Astrocyte of the cerebellum (primary cell): ENCODE results near the gene YPEL2.
"Not testable (repeated sequence)": the region's sequence is repeated elsewhere in the genome, so short reads cannot be mapped to it uniquely, and the experiment has no call there.

Experiments used
- DNase-seq: peaks from one replicate; pipeline ENCODE4 v3.0.0-alpha.2; 2011; ENCODE audit warnings: low read depth
- H3K4me3 ChIP-seq: 2 replicates; pipeline ENCODE4 v1.5.1; 2011; ENCODE audit warnings: mild to moderate bottlenecking, low read depth, low read length, moderate library complexity
- in situ Hi-C: cut with HindIII; loops from 2 replicates; pipeline ENCODE4 v1.10.0; 2017; ENCODE audit warnings: low sequenced_read_pairs
- TF ChIP-seq, protein P1 (sequence below): IDR thresholded peaks from 2 replicates; pipeline ENCODE4 v1.5.1; 2012; ENCODE audit warnings: low read length, low read depth, moderate library complexity, mild to moderate bottlenecking; ENCODE audit errors: missing control alignments

The YPEL2 gene

GRCh38 chr17:59311051-59311468, 20.4 kb upstream of the YPEL2 start:
- DNase-seq: peak; percentile 36
- in situ Hi-C loops: no loop called here
- TF ChIP-seq, protein P1, sequence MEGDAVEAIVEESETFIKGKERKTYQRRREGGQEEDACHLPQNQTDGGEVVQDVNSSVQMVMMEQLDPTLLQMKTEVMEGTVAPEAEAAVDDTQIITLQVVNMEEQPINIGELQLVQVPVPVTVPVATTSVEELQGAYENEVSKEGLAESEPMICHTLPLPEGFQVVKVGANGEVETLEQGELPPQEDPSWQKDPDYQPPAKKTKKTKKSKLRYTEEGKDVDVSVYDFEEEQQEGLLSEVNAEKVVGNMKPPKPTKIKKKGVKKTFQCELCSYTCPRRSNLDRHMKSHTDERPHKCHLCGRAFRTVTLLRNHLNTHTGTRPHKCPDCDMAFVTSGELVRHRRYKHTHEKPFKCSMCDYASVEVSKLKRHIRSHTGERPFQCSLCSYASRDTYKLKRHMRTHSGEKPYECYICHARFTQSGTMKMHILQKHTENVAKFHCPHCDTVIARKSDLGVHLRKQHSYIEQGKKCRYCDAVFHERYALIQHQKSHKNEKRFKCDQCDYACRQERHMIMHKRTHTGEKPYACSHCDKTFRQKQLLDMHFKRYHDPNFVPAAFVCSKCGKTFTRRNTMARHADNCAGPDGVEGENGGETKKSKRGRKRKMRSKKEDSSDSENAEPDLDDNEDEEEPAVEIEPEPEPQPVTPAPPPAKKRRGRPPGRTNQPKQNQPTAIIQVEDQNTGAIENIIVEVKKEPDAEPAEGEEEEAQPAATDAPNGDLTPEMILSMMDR: peak; percentile 74
- no peak overlapping the region for H3K4me3 ChIP-seq

GRCh38 chr17:59311521-59311920, 19.9 kb upstream of the YPEL2 start:
- DNase-seq, in situ Hi-C loops, H3K4me3 ChIP-seq: not testable (repeated sequence)

GRCh38 chr17:59315866-59316265, 15.6 kb upstream of the YPEL2 start:
- no peak overlapping the region for H3K4me3 ChIP-seq
- in situ Hi-C loops: no loop called here
- TF ChIP-seq, protein P1: no peak
- DNase-seq: no peak

DNA sequence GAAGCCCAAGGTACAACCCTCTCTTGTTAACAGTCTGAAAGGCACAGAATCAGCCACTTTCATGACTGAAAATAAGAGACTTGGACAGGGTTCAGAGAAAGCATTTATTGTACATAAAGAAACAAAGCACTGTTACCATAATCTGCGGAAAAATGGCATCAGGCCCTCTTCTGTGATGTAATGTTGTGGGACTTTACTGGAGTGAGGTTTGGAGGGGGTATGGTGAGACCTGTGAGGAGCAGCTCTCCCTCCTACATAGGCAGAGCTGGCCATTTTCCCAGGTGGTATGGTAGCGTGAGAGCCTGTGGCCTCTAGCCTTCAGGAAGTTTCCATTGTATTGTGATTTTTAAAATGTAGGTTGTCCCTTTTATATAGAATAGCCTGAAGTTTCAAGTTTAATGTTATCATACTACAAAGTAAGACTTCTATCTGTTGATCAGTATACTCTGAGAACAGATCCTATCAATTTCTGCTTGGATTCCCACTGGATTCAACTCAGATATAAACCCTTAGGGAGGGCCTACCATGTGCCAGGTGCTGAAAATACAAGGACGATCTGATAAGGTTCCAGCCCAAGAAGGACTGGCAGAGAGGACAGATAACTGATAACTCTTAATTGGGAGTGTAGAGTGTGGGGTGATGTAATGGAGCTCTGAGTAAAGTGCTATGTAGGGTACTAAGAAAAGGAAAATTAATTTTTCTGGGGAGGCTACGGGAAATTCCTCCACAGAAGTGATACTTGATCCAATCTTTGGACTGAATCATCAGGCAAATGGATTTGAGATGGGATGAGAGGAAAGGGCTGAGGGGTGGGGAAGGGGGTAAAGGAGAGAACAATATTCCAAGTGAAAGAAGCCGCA, 4.1 kb upstream of the YPEL2 start:
- H3K4me3 ChIP-seq: no peak overlapping the region
- no peak for DNase-seq
- in situ Hi-C loops: no loop called here
- TF ChIP-seq, protein P1: no peak

- DNase-seq: no peak
- TF ChIP-seq, protein P1: no peak
- no peak overlapping the region for H3K4me3 ChIP-seq
- in situ Hi-C loops: no loop called here
These were observed 3.5 kb upstream of the YPEL2 start for GRCh38 chr17:59327981-59328290.

- DNase-seq: no peak
- no peak overlapping the region for H3K4me3 ChIP-seq
- in situ Hi-C loops: no loop called here
- TF ChIP-seq, protein P1: no peak
These were observed 2.9 kb upstream of the YPEL2 start for GRCh38 chr17:59328601-59329000.
